Heart left ventricle (tissue), 16 donors: Measurements from ENCODE around the gene GFPT1. TPM values are rescaled to one million over a fixed set of nuclear protein-coding genes. Genes with fewer than 3 reads are reported as not detected.

Source experiments
- ATAC-seq, 4 donors: fragments of 200-7000 bp; cut with Tn5 transposase; one replicate each; pipeline ENCODE4 v1.9.1; 2020 to 2022; ENCODE audit warnings: moderate library complexity in 4 of 4, mild to moderate bottlenecking in 3 of 4, moderate number of reproducible peaks in 1 of 4
- DNase-seq, 5 donors: peaks; one replicate each; pipeline ENCODE4 v3.0.0-alpha.2; 2020
- H3K27ac ChIP-seq, 12 donors: fragments of 200-600 bp; sonication (generic) in 4 of 12; one replicate each; pipeline versions ENCODE4 v1.5.0 to v1.8.0; 2016 to 2022; ENCODE audit warnings: mild to moderate bottlenecking in 2 of 12
- H3K27me3 ChIP-seq, 9 donors: fragments of 200-600 bp; sonication (generic) in 2 of 9; one replicate each; pipeline versions ENCODE4 v1.5.1 to v1.8.0; 2016 to 2022; ENCODE audit warnings: mild to moderate bottlenecking in 3 of 9
- H3K36me3 ChIP-seq, 9 donors: fragments of 200-600 bp; sonication (generic) in 2 of 9; one replicate each; pipeline versions ENCODE4 v1.5.0 to v1.8.0; 2018 to 2022; ENCODE audit warnings: mild to moderate bottlenecking in 2 of 9
- H3K4me1 ChIP-seq, 12 donors: fragments of 200-600 bp; sonication (generic) in 4 of 12; one replicate each; pipeline versions ENCODE4 v1.5.0 to v1.8.0; 2016 to 2022; ENCODE audit warnings: mild to moderate bottlenecking in 3 of 12
- H3K4me3 ChIP-seq, 12 donors: fragments of 200-600 bp; sonication (generic) in 4 of 12; one replicate each; pipeline versions ENCODE4 v1.5.0 to v1.8.0; 2017 to 2022; ENCODE audit warnings: mild to moderate bottlenecking in 9 of 12, moderate library complexity in 4 of 12
- H3K9me3 ChIP-seq, 12 donors: fragments of 200-600 bp; sonication (generic) in 4 of 12; one replicate each; pipeline versions ENCODE4 v1.5.0 to v1.8.0; 2016 to 2022; ENCODE audit warnings: mild to moderate bottlenecking in 1 of 12
- CTCF ChIP-seq, 12 donors: fragments of 200-600 bp; sonication (generic) in 4 of 12; IDR thresholded peaks; one replicate each; pipeline versions ENCODE4 v1.5.0 to v1.8.0; 2018 to 2022; ENCODE audit warnings: antibody characterized with exemption in 12 of 12, mild to moderate bottlenecking in 5 of 12
- POLR2A ChIP-seq, 2 donors: fragments of 450-650 bp; IDR thresholded peaks; one replicate each; pipeline ENCODE4 v1.6.1; 2017; ENCODE audit warnings: antibody characterized with exemption in 2 of 2, mild to moderate bottlenecking in 2 of 2, moderate library complexity in 2 of 2
- WGBS, 4 donors: extraction: QIAGEN DNeasy Blood & Tissue Kit in 2 of 4; methylation state at CpG; one replicate each; pipeline versions ENCODE4 v1.1.5 to v1.1.7; 2013 to 2018; 5-methylcytosine and 5-hydroxymethylcytosine counted together
- intact Hi-C, 10 donors: fragments of 100-400 bp; cut with DNase I; formaldehyde crosslinking; loops; one replicate each; pipeline versions ENCODE4 v1.11.1 to v1.14.2; 2022
- polyA plus RNA-seq, 2 donors: library from polyadenylated mRNA; stranded (reverse); fragments of 200-250 nt; gene quantifications; one replicate each; pipeline ENCODE4 v1.2.3, GENCODE V29; 2013
- total RNA-seq, 9 donors: library from RNA; depleted of rRNA in 2 of 9; stranded (reverse); fragments of >200 nt in 2 of 9; fragmentation: NEBNext Ultra II Directional in 3 of 9; extraction: Animal tissue kit (Norgen Biotek cat#: 25700) in 3 of 9; gene quantifications; one replicate each; pipeline versions ENCODE4 v1.1.0 to v1.2.4, GENCODE V29; 2016 to 2023
- donor health status: ischemic (EF 13 %, LVEDD 7.1; RV severe dilation, severe dysfunction).
- donor health status: healthy with polysubstance abuse.
- donor health status: DM: no; HTN: yes; CAD: no.
- donor health status: DM: no; HTN: no; CAD: no.
- donor health status: ischemic (EF 25% LVEDD 6.9; RV normal size, moderate dysfunction).
- donor health status: ischemic (EF 25% LVEDD 5.7; RV mildly dilated, moderate dysfunction).
- donor health status: healthy.
- donor health status: DM: yes; HTN: yes; CAD: no.
- donor health status: ischemic (EF 35%, LVEDD 5.7; RV mildly dilated, moderate dysfunction).
- donor health status: nonischemic (EF 11% LVEDD 7.7; RV severe dilation, severe dysfunction).
- donor health status: DM: yes; HTN: yes; CAD: no.
- donor health status: PGD.
- donor health status: ischemic (EF 29% LVEDD 5.4; RV normal size, mild dysfunction).
- donor health status: nonischemic (EF 23%, LVEDD 6.1; RV moderate dilation, normal function).

The GFPT1 gene
- total and polyA plus RNA-seq, 11 donors = 5.7 to 87.9 (median 46.2) TPM

DNA sequence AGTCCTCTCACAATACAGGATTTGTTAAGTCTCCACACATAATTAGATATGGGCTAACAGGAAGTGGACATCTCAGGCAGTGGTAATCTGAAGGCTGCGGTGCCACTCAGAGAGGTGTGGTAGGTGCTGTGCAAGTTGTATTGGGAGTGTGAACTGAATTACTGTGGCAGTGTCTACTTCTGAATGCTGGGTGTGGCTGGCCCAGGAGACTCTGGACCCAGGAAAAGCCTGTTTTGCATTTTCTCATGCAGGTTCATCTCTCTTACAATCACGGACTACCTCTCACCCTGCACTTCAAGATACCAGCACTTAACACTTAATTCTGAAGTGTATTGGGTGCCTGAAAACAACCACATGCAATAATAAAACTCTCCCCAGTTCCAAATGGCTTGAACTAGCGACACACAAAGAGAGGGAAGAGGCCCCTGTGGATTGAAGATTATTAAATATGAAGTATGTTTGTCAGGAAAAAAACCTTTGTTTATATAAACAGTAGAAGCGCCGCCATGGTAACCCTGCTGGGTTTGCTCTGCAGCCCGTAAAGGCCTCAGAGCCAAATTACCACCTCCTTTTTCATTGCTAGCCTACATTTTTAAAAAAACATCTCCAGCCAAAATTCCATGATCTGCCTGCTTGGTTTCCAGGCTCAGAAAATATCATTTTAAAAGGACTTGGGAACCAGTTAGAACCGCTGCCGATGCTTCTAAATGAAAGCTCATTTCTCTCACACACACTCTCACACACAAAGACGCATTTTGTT is 77.5 kb downstream of the GFPT1 start:
- Histone ChIP-seq H3K9me3 (peaks cover 0 to 9% (median 2%) of the 10 kb centered on the region in 12 donors), H3K27me3 (peaks cover 0 to 21% (median 0%) of the 10 kb centered on the region in 9 donors), H3K4me1 (peaks cover 0 to 58% (median 30%) of the 10 kb centered on the region in 12 donors), H3K36me3 (no peaks in the 10 kb centered on the region), H3K27ac (peak overlapping the region; percentile 38 to 85 (median 66)), H3K4me3 (no peak overlapping the region)
- WGBS, 4 donors = 51 to 66% (median 55%) methylated on average over 9 of the region's 9 CpGs
- intact Hi-C loops = loop anchor here (2.0 to 10.0 kb wide), 10 partner anchors 87 to 367 kb away; partner anchors contain the start of gene ANTXR1 (in 5 of the 10)
- DNase-seq (peak in 3 of 5 donors; percentile 46 to 73 (median 60)), ATAC-seq (peak in 2 of 4 donors; percentile 9 to 44)
- TF ChIP-seq CTCF (IDR thresholded peaks at IDR 0.05) = no peak
- no peak for TF ChIP-seq POLR2A (IDR thresholded peaks at IDR 0.05)

DNA sequence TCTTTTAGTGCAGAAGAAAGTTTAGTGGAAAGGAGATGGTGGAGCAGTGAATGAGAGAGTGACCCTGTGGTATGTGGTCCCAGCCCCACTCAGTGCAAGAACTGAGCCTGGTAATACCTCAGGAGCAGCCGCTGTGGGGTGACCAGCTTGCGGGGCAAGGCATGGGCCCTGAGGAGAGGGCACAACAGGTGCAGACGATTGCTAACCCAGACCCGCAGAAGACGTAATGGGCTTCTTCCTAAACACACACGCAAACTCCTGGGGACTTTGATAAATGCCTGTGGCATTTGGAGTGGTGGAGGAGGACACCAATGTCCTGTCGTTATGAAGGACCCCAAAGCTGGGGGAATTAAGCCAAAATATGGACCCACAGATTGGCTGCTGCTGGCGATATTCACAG is 78.7 kb downstream of the GFPT1 start:
- intact Hi-C loops = loop anchor here (2.0 to 10.0 kb wide), 10 partner anchors 86 to 366 kb away; partner anchors contain the start of gene ANTXR1 (in 5 of the 10)
- Histone ChIP-seq H3K36me3 (no peaks in the 10 kb centered on the region), H3K4me1 (peaks cover 0 to 58% (median 30%) of the 10 kb centered on the region in 12 donors), H3K27me3 (peaks cover 0 to 23% (median 0%) of the 10 kb centered on the region in 9 donors), H3K27ac (peak overlapping the region in 3 of 12 donors; percentile 39 to 85 (median 67)), H3K4me3 (no peak overlapping the region), H3K9me3 (peaks cover 0 to 15% (median 4%) of the 10 kb centered on the region in 12 donors)
- no peak for ATAC-seq
- WGBS, 4 donors = 93 to 95% (median 94%) methylated on average over 8 of the region's 8 CpGs
- TF ChIP-seq POLR2A (IDR thresholded peaks at IDR 0.05) = no peak
- no peak for DNase-seq

DNA sequence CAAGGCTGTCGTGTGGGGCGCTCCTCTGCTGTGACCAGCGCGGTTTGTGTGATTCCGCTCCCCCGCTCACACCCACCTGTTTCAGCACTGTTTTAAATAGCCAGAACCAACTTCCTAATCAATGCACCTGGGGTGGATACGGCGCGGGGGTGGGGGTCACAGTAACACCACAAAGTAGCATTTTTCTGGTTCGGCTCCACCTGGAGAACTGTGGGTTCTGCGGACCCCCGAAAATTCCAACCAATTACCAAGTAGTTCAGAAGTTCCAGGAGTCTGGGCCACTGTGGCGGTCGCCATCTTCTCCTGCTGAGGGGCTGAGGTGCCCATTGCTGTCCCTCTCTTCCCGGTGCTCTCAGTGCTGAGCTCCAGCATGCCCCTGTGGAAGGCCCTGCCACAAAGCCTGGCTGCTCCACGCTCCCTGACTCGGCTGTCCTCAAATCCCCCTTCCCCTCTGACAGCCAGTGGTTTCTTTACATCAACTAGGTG is 79.4 kb downstream of the GFPT1 start:
- Histone ChIP-seq H3K9me3 (peaks cover 0 to 9% (median 2%) of the 10 kb centered on the region in 12 donors), H3K4me3 (peak overlapping the region; percentile 31 to 76 (median 62)), H3K27ac (peak overlapping the region in 8 of 12 donors; percentile 28 to 87 (median 78)), H3K36me3 (no peaks in the 10 kb centered on the region), H3K4me1 (peaks cover 0 to 58% (median 30%) of the 10 kb centered on the region in 12 donors), H3K27me3 (peaks cover 0 to 23% (median 0%) of the 10 kb centered on the region in 9 donors)
- no peak for ATAC-seq
- 38 to 45% (median 44%) methylated on average over 17 of the region's 17 CpGs for WGBS, 4 donors
- intact Hi-C loops = loop anchor here (1.0 to 10.0 kb wide), 15 partner anchors 85 to 365 kb away; partner anchors contain the start of gene ANTXR1 (in 6 of the 10)
- DNase-seq = peak in 1 of 5 donors; percentile 54
- peak in 1 of 12 donors; percentile 3 for TF ChIP-seq CTCF (IDR thresholded peaks at IDR 0.05)
- no peak for TF ChIP-seq POLR2A (IDR thresholded peaks at IDR 0.05)

- peak; percentile 83 to 93 (median 84) for DNase-seq
Measured at GRCh38 chr2:69306822-69307578, 80.0 kb downstream of the GFPT1 start.

More at GRCh38 chr2:69306822-69307578, 80.0 kb downstream of the GFPT1 start:
- WGBS, 4 donors = 0 to 1% (median 1%) methylated on average over 19 to 61 of the region's 61 CpGs
- Histone ChIP-seq H3K4me3 (peak overlapping the region; percentile 31 to 76 (median 62)), H3K4me1 (peaks cover 0 to 58% (median 30%) of the 10 kb centered on the region in 12 donors), H3K27ac (peak overlapping the region; percentile 44 to 88 (median 78)), H3K9me3 (peaks cover 0 to 9% (median 1%) of the 10 kb centered on the region in 12 donors), H3K27me3 (peaks cover 0 to 23% (median 0%) of the 10 kb centered on the region in 9 donors), H3K36me3 (no peaks in the 10 kb centered on the region)
- peak; percentile 82 to 92 (median 90) for ATAC-seq
- intact Hi-C loops = loop anchor here (1.0 to 10.0 kb wide), 14 partner anchors 85 to 365 kb away; partner anchors contain the start of gene ANTXR1 (in 6 of the 10)
- TF ChIP-seq CTCF (IDR thresholded peaks at IDR 0.05) = peak; percentile 74 to 95 (median 86)
- TF ChIP-seq POLR2A (IDR thresholded peaks at IDR 0.05) = no peak
